WI38 (cell line): ENCODE results near the gene TOM1.

Experiments
- H3K4me3 ChIP-seq: 2 replicates; pipeline ENCODE4 v1.5.1; 2011; ENCODE audit warnings: low read depth, mild to moderate bottlenecking, control low read depth, low read length
- TF ChIP-seq, protein P1 (sequence below): IDR thresholded peaks from 2 replicates; pipeline ENCODE4 v1.5.1; 2012; ENCODE audit warnings: low read depth, mild to moderate bottlenecking, control low read depth, low read length

The TOM1 gene

DNA sequence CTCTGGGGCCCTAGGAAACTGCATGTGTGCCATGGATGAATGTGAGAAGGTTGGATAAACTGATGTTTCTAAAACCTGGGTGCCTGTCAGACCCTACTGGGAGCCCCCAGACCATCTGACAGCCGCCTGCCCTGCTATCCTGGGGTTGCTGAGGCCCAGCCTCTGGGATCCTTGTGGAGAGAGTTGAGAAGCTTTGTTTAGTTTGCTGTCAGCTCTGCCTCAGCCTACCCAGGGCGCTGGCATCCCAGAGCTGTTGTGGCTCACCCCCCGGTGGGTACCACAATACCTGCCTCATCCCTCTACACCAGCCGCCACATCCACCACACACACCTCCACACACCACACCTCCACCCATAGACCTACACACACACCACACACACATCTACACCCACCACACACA lies 42.7 kb downstream of the TOM1 start:
- H3K4me3 ChIP-seq = no peak overlapping the region
- TF ChIP-seq, protein P1, sequence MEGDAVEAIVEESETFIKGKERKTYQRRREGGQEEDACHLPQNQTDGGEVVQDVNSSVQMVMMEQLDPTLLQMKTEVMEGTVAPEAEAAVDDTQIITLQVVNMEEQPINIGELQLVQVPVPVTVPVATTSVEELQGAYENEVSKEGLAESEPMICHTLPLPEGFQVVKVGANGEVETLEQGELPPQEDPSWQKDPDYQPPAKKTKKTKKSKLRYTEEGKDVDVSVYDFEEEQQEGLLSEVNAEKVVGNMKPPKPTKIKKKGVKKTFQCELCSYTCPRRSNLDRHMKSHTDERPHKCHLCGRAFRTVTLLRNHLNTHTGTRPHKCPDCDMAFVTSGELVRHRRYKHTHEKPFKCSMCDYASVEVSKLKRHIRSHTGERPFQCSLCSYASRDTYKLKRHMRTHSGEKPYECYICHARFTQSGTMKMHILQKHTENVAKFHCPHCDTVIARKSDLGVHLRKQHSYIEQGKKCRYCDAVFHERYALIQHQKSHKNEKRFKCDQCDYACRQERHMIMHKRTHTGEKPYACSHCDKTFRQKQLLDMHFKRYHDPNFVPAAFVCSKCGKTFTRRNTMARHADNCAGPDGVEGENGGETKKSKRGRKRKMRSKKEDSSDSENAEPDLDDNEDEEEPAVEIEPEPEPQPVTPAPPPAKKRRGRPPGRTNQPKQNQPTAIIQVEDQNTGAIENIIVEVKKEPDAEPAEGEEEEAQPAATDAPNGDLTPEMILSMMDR = no peak

DNA sequence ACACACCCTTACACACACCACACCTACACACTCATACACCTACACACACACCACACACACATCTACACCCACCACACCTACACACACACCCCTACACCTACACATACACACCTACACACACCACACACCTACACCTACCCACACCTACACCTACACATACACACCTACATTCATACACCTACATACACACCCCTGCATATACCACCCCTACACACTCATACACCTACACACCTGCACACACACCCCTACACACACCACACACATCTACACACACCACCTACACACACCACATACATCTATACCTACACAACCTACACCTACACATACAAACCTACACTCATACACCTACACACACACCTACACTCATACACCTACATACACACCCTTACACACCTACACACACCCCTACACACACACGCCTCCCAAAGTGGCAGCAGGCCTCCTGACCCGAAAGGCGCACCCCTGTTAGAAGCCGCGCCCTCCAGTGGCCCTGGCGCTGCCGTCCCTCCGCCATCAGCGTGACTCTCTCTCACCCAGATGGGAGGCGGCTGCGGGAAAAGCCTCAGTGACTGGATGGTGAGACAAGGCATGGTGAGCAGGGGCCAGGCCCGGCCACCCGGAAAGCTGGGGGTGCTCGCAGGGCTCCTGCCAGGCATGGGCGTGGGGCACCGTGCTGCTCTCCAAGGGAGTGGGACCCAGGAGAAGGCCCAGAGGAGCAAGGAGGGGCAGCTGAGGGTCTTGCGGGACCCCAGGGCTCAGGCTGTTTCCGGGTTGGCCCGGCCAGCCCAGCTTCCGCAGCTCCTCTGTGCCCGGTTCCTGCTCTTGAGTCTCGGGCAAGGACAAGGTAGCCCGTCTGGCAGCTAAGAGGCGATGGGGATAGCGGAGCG lies 44.2 kb downstream of the TOM1 start:
- no peak overlapping the region for H3K4me3 ChIP-seq
- TF ChIP-seq, protein P1 = no peak

DNA sequence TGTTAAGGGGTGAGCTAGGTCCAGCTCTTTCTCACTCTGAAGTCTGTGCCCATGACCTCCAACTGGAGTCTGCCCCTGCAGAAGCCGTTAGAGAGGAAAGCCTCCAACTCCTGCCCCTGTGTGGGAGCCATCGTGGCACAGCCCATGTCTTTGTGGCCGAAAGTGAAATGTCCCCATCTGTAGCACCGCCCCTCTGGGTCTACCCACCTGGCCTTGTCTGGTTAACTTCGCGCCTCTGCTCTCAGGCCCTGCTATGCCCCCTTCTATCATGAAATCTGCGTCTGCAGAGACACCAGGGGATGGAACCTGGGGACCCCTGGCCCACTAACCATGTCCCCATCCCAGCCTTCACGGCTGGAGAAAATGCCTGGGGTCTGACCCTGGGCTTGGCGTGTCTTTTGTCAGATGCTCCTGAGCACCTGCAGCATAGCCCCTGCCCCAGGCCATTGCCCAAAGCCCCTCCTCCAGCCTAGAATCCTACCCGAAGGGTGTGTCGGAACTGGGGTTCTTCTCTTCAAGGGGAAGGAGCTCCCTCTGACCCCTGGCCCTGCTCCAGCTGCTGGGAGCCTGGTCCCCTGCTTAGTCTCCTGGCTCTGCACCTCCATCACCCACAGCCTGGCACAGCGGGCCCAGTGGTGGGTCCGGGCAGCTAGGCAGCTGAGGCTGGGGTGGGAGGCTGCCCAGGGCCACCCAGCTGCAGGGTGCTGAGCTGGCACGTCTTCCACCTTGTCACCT lies 45.4 kb downstream of the TOM1 start:
- TF ChIP-seq, protein P1 = no peak
- H3K4me3 ChIP-seq = no peak overlapping the region

DNA sequence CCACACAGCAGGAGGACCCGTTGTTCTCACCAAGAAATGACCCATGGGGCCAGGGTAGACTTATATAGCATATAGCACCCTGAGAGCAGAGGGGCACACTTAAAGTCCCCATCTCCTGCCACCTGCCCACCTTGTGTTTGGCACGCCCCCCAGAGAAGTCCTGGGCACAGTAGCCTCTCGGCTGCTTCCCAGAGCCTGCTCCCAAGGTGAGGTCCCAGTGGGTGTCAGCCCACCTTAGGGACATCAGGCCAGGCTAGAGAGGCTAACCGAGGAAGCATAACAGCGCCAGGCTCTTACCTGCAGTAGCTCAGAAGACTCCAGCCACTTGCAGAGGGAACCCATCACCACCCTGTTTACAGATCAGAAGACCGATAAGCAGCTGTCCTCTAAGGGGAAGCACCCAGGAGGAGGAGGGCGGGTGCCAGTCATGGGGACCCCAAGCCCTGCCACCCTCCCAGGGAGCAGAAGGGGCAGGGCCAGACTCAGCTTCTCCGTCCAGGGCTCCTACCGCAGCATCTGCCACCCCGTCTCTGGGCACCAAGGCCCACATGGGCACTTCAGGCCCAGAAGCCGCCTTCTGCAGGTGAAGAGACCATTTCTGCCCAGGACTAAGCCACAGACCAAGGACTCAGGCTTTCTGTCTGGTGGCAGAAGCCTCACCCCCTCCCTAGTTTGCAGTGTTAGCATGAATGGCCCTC lies 46.3 kb downstream of the TOM1 start:
- TF ChIP-seq, protein P1 = no peak
- no peak overlapping the region for H3K4me3 ChIP-seq

DNA sequence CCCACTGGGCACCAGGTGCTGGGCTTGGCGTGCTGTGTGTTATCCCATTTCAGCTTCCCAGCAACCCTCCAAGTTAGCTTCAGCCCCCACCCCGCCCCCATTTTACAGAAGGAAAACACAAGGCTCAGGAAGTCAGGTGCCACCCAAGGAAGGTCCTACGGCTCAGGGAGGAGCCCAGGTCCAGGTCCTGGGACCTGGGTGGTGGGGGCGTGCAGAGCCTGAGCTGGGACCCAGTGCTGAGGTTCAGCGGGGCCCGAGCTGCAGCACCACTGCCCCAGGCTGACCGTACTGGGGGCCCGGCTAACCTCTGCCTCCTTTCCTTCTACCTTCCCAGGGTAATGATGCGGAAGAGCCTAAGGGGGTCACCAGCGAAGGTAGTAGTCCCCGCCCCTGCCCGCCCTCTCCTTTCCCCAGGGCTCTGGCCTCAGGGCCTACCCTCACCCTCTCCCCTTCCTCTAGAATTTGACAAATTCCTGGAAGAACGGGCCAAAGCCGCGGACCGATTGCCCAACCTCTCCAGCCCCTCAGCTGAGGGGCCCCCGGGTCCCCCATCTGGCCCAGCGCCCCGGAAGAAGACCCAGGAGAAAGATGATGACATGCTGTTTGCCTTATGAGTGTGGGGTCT lies 47.0 kb downstream of the TOM1 start:
- TF ChIP-seq, protein P1 = no peak

DNA sequence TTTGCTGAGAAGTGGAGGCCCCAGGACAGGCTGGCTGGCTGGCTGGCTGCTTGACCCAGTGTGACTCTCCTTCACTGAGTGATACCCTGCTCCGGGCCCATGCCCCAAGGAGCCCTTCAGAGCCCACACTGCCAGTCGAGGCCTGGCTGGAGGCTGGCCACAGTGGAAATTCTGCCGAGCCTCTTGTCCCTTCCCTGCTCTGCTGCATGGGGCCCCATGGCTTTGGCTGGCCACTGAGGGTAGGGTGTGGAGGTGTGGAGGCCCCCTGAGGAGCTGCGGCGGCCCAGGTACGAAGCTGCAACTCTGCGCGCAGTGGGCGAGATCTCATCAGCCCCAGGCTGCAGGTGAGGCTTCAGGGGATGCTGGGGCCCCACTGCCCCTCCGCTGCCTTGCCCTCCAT lies 47.8 kb downstream of the TOM1 start:
- no peak overlapping the region for H3K4me3 ChIP-seq
- TF ChIP-seq, protein P1 = no peak

More for the DNA sequence above, 47.0 kb downstream of the TOM1 start:
- no peak overlapping the region for H3K4me3 ChIP-seq
